Stimulated activated CD4-positive, alpha-beta T cell treated with anti-CD3 and anti-CD28 coated beads, Interleukin-12 subunit alpha, Interleukin-12 subunit beta, amount 100 ng/mL, for 4 hours (primary cell): ENCODE results near the gene CYP27B1.
"Not testable (repeated sequence)": the region's sequence is repeated elsewhere in the genome, so short reads cannot be mapped to it uniquely, and the experiment has no call there.

Experiments
- DNase-seq: peaks from one replicate; pipeline ENCODE4 v3.0.0-alpha.2; 2020

Gene CYP27B1

GRCh38 chr12:57734591-57734990 lies 32.3 kb downstream of the CYP27B1 start:
- DNase-seq = no peak

- no peak for DNase-seq
These were observed 33.0 kb downstream of the CYP27B1 start for GRCh38 chr12:57733928-57734327.

- DNase-seq = no peak
These were observed 33.9 kb downstream of the CYP27B1 start for GRCh38 chr12:57732726-57733593.

GRCh38 chr12:57732270-57732669 lies 34.6 kb downstream of the CYP27B1 start:
- DNase-seq = no peak

- DNase-seq = no peak
These were observed 35.3 kb downstream of the CYP27B1 start for GRCh38 chr12:57731411-57732080.

- DNase-seq = no peak
These were observed 36.4 kb downstream of the CYP27B1 start for GRCh38 chr12:57730336-57731067.

- DNase-seq = no peak
These were observed 37.5 kb downstream of the CYP27B1 start for GRCh38 chr12:57729321-57729844.

- DNase-seq = no peak
These were observed 39.0 kb downstream of the CYP27B1 start for GRCh38 chr12:57727758-57728395.

- no peak for DNase-seq
These were observed 39.8 kb downstream of the CYP27B1 start for GRCh38 chr12:57726884-57727757.

GRCh38 chr12:57726151-57726883 lies 40.6 kb downstream of the CYP27B1 start:
- no peak for DNase-seq

GRCh38 chr12:57725851-57726150 lies 41.1 kb downstream of the CYP27B1 start:
- DNase-seq = no peak

- no peak for DNase-seq
These were observed 41.7 kb downstream of the CYP27B1 start for GRCh38 chr12:57724936-57725740.

GRCh38 chr12:57724003-57724935 lies 42.6 kb downstream of the CYP27B1 start:
- no peak for DNase-seq

GRCh38 chr12:57723630-57723962 lies 43.3 kb downstream of the CYP27B1 start:
- no peak for DNase-seq

GRCh38 chr12:57722716-57723629 lies 43.9 kb downstream of the CYP27B1 start:
- DNase-seq = no peak

GRCh38 chr12:57721846-57722608 lies 44.9 kb downstream of the CYP27B1 start:
- DNase-seq = not testable (repeated sequence)
